Measurements from ENCODE around the gene HECTD4. TPM values are rescaled to one million over a fixed set of nuclear protein-coding genes. Genes with fewer than 3 reads are reported as not detected.

HECTD4 gene
- total and polyA plus RNA-seq, 2 of the 4 experiments (the other 2 are of a cell fraction), result 12.9 to 13.0 TPM

DNA sequence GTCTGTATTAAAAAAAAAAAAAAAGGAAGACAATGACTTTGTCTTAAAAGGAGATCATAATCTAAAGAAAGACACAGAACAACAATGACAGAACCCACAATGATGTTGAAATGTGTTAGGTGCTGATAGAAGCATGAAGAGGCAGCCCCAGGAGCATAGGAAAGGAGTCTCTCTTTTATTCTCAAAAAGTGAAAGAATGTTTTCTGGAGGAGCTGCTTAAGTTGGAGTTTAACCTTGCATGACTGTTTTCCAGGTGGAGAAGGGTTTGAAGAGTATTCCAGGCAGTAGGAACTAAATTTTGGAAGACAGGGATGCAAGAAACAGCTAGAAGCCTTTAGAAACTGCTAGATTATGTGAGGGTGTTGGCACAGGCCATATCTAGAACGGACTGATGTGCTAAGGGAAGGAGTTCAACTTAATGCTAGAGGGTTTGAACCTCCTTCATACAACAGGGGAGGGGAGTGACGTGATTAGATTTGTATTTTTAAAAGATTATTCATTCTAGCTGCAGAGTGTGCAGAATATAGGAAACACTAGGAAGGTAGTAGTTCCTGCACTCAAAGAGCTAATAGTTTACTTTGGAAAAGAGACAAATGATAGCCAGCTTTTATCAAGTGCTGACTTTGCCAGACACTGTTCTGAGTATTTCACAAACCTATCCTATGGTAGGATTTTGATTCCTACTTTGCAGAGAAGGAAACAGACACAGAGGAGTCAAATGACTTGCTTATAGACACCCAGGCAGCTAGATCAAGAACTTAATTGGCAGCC is 31.8 kb upstream of the HECTD4 start:
- H3K14ac ChIP-seq (replicated peaks; ENCODE audit: low read depth, low read length), result no peak overlapping the region
- no peaks in the 10 kb centered on the region; the same call in 1 of the 2 replicates for H3K4me1 ChIP-seq (ENCODE audit: control insufficient read depth, insufficient read depth, low read length)
- no peak overlapping the region for H3K4me3 ChIP-seq (ENCODE audit: insufficient read depth, low read depth, low read length)
- no peak overlapping the region for H3K27ac ChIP-seq (ENCODE audit: insufficient read depth, low read length)
- no peak overlapping the region for H3K4me2 ChIP-seq (ENCODE audit: low read depth, low read length)
- H3K56ac ChIP-seq (ENCODE audit: extremely low read depth, insufficient read depth, low read length), result no peak overlapping the region
- no peak for DNase-seq
- CTCF ChIA-PET, result no interaction called here
- dilution Hi-C loops (cut with HindIII; ENCODE audit: low sequenced_read_pairs, unreplicated experiment) (no loop called here), in situ Hi-C loops (cut with MboI; ENCODE audit: low sequenced_read_pairs) (no loop called here), intact Hi-C loops (cut with micrococcal nuclease) (no loop called here)
- H2BK120ac ChIP-seq (ENCODE audit: low read depth, low read length), result no peak overlapping the region
- H3K23ac ChIP-seq (ENCODE audit: low read depth, low read length), result no peak overlapping the region
- no peaks in the 10 kb centered on the region for H3K27me3 ChIP-seq (ENCODE audit: control insufficient read depth, insufficient read depth, low read length)
- H2AK9ac ChIP-seq (replicated peaks; ENCODE audit: low read depth, low read length, poor library complexity), result no peak overlapping the region
- no peak overlapping the region for H2BK20ac ChIP-seq (ENCODE audit: low read depth, low read length)
- TF ChIP-seq, protein P1, sequence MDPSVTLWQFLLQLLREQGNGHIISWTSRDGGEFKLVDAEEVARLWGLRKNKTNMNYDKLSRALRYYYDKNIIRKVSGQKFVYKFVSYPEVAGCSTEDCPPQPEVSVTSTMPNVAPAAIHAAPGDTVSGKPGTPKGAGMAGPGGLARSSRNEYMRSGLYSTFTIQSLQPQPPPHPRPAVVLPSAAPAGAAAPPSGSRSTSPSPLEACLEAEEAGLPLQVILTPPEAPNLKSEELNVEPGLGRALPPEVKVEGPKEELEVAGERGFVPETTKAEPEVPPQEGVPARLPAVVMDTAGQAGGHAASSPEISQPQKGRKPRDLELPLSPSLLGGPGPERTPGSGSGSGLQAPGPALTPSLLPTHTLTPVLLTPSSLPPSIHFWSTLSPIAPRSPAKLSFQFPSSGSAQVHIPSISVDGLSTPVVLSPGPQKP (IDR thresholded peaks at IDR 0.05; ENCODE audit: borderline replicate concordance, low read depth, low read length), result no peak
- TF ChIP-seq CEBPB (IDR thresholded peaks at IDR 0.05; ENCODE audit: low read depth, low read length), result no peak
- no peak for TF ChIP-seq USF2 (IDR thresholded peaks at IDR 0.05; ENCODE audit: low read depth, low read length)
- no peak for TF ChIP-seq MAFK (IDR thresholded peaks at IDR 0.05; ENCODE audit: low read depth, low read length)
- no peak for TF ChIP-seq FOS (IDR thresholded peaks at IDR 0.05; ENCODE audit: low read depth, low read length)
- H4K20me1 ChIP-seq (ENCODE audit: insufficient read depth, low read length), result no peaks in the 10 kb centered on the region
- no peak for ATAC-seq (ENCODE audit: low read depth)
- peaks cover under 1 to 17% of the 10 kb centered on the region in 2 experiments; a peak in 3 of 4 replicates for H3K79me1 ChIP-seq (ENCODE audit: low read depth in 1 of 2, low read length in 2 of 2)
- H2AFZ ChIP-seq (replicated peaks; ENCODE audit: low read length, poor library complexity), result no peak overlapping the region
- no peak overlapping the region for H4K8ac ChIP-seq (ENCODE audit: low read depth in 2 of 2, low read length in 2 of 2)
- no peak overlapping the region for H3K4ac ChIP-seq (ENCODE audit: low read depth, low read length)
- no peak overlapping the region for H3K9ac ChIP-seq (ENCODE audit: low read depth, low read length)
- no peaks in the 10 kb centered on the region for H3K36me3 ChIP-seq (ENCODE audit: control insufficient read depth, insufficient read depth, low read length)
- H3K9me1 ChIP-seq (ENCODE audit: insufficient read depth, low read length), result no peaks in the 10 kb centered on the region
- no TSS peak for BruUV-seq (replicated peaks)
- no peak overlapping the region for H4K91ac ChIP-seq (ENCODE audit: insufficient read depth, low read depth, low read length)
- POLR2A ChIA-PET (ENCODE audit: unreplicated experiment), result no interaction called here
- no peak overlapping the region for H3K18ac ChIP-seq (ENCODE audit: low read depth, low read length)
- H2BK15ac ChIP-seq (ENCODE audit: low read depth, low read length), result no peak overlapping the region
- no CpG with 5 or more reads among the region's 2 CpGs for WGBS, 2 experiments (ENCODE audit: extremely low coverage in 2 of 2, insufficient read length in 1 of 2)
- H3K9me3 ChIP-seq (ENCODE audit: control insufficient read depth, insufficient read depth, low read length), result no peaks in the 10 kb centered on the region
- no peak overlapping the region for H2BK5ac ChIP-seq (ENCODE audit: low read depth, low read length, poor library complexity, severe bottlenecking)
- H4K5ac ChIP-seq (ENCODE audit: low read depth, low read length), result no peak overlapping the region
- no peak overlapping the region for H2AK5ac ChIP-seq (ENCODE audit: low read depth, low read length)

Measured in IMR-90 (cell line).